HFF-Myc (cell line): Measurements from ENCODE around the gene ARHGAP15.

Experiments
- DNase-seq: peaks from one replicate; pipeline ENCODE4 v3.0.0-alpha.2; 2011; ENCODE audit warnings: low read depth; ENCODE audit errors: extremely low read depth
- H3K4me3 ChIP-seq: replicated peaks from 2 replicates; pipeline ENCODE4 v1.5.1; 2011; ENCODE audit warnings: low read depth, mild to moderate bottlenecking, control low read depth, low read length
- CTCF ChIP-seq: IDR thresholded peaks from 2 replicates; pipeline ENCODE4 v1.5.1; 2012; ENCODE audit warnings: mild to moderate bottlenecking, low read depth, low read length, control low read depth; ENCODE audit errors: missing control alignments

Gene ARHGAP15

DNA sequence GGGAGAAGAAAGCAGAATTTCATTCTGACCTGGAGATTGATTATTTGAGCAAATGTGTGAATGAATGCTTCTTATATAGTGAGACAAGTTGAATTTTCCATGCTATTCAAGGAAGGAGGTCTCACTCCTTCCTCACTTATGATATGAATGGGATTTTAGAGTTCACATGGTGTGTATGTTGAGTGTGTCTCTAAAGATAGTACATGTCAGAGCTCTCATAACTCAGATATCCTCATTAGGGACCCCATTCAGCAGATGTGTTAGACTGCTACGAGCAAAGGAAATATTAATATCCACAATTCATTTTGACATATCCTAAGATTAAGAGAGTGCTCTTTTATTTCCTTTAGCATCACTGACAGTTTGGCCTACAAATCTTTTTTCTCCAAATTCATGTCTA is 368.5 kb downstream of the ARHGAP15 start:
- H3K4me3 ChIP-seq, result no peak overlapping the region
- DNase-seq, result no peak
- TF ChIP-seq CTCF, result no peak

GRCh38 chr2:143498496-143498895 is 369.3 kb downstream of the ARHGAP15 start:
- H3K4me3 ChIP-seq, result no peak overlapping the region
- no peak for DNase-seq
- TF ChIP-seq CTCF, result no peak

DNA sequence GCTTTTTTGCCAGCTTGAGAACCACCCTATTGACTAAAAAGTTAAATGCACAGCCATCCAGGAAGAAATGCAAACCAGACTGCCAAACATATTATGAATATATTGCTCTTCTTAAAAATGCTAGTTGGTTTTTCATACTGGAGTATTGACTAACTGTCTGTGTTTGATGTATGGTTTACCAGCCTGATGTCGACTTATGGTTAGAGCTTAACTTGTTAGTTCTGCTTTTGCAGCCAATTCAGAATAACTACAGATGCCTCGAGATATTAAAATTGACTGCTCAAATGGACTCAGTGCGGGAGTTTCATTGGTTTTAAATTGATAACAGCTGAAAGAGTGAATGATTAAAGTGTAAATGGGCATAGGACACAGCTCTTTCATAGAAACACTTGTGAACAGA is 369.8 kb downstream of the ARHGAP15 start:
- no peak for TF ChIP-seq CTCF
- no peak for DNase-seq
- H3K4me3 ChIP-seq, result no peak overlapping the region

- DNase-seq, result no peak
- no peak overlapping the region for H3K4me3 ChIP-seq
- no peak for TF ChIP-seq CTCF
Observed at GRCh38 chr2:143501106-143501676, 372.0 kb downstream of the ARHGAP15 start.

GRCh38 chr2:143503280-143503679 is 374.1 kb downstream of the ARHGAP15 start:
- TF ChIP-seq CTCF, result no peak
- DNase-seq, result no peak
- H3K4me3 ChIP-seq, result no peak overlapping the region

DNA sequence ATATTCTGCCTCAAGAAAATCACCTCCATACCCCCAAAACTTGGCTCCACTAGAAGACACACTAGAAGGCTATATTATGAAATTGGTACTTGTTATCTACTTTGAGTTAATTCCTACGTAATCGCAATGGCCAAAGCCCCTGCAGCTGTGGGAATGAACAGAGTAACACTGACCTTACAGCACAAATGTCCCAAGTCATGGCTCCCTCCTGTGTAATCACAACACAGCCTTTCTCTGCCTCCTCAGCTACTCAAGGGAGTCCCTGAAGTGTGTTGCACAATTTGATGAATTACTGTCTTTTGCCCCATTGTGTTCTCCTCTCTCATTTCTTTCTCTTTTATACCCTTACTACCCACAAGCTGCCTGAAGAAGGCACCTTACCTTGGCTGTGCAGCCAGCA is 375.2 kb downstream of the ARHGAP15 start:
- DNase-seq, result no peak
- TF ChIP-seq CTCF, result no peak
- H3K4me3 ChIP-seq, result no peak overlapping the region

DNA sequence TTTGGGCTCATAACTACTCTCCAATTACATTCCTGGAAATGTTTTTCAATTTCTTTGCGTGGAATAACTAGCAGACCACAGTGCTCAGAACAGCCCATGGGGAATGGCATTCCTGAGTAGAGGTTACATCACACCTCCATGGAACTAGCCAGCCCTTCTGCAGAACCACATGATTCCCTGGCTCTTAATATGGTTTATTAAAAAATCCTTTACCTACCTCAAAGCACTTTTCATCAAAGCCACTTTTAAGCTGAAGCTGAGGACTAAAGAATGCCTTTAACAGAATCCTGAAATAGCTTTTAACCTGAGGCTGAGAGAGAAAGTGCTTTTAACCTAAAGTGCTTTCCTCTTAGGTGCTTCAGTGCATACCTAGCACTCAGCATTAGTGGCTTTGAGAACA is 376.3 kb downstream of the ARHGAP15 start:
- no peak for TF ChIP-seq CTCF
- H3K4me3 ChIP-seq, result no peak overlapping the region
- DNase-seq, result no peak
